Activated CD4-positive, CD25-positive, alpha-beta regulatory T cell treated with anti-CD3 and anti-CD28 coated beads, Interleukin-2, amount 50 U/mL, for 24 hours (primary cell): ENCODE results near the gene KIAA0232.

Source experiments
- ATAC-seq, 2 donors: fragments of 150-1000 bp; cut with Tn5 transposase; one replicate each; pipeline ENCODE4 v1.10.0; 2021; ENCODE audit warnings: mild to moderate bottlenecking in 1 of 2, moderate library complexity in 1 of 2

The KIAA0232 gene

GRCh38 chr4:6851431-6851830 lies 68.9 kb downstream of the KIAA0232 start:
- ATAC-seq, result no peak

- ATAC-seq, result no peak
Measured at GRCh38 chr4:6851962-6852361, 69.4 kb downstream of the KIAA0232 start.

DNA sequence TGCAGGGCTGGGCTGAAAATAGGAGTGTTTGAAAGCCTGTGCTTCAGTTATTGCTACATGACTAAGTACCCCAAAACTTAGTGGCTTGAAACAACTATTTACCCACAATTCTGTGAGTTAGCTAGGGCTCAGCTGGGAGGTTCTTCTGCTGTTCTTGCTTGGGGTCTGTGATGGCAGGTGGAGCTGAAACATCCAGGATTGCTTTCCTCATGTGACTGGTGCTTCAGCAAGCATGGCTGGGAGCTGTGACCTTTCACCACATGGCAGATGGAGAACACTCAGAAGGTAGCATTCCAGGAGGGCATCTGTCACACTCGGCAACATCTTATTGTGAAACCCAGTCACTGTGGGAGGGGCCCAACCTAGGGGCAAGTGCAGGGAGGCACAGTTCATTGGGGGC lies 70.1 kb downstream of the KIAA0232 start:
- no peak for ATAC-seq

DNA sequence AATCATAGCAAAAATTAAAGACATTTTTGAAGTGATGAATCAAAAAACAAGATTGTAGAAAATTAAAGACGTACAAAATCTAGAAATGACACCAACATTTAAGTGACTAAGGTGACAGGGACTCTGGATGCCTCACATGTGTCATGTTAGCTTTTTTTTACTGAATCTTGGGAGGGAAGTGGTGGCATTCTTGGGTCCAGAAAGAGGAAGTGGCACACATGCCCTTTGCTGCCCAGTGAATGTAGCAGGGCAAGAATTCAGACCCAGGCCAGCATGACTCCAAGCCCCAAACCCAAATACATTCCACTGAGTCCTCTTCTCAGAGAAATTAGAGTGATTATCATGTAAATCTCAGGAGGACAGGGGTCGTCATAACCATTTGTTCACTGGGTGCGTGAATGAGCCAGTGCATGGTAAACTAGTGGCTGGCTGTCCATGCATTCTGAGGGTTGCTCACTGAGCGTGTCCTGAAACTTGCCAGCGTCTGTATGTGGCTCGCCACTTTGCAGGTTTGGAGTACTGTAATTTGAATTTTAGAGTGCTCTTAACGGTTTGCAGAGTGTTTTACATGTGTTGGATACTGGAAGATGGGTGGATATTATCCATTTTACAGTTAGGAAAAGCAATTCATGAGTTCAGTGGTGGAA lies 71.7 kb downstream of the KIAA0232 start:
- no peak for ATAC-seq

GRCh38 chr4:6855692-6856297 lies 73.3 kb downstream of the KIAA0232 start:
- ATAC-seq, result peak; percentile 94 to 96

- ATAC-seq, result no peak
Measured at GRCh38 chr4:6856391-6856790, 73.9 kb downstream of the KIAA0232 start.

DNA sequence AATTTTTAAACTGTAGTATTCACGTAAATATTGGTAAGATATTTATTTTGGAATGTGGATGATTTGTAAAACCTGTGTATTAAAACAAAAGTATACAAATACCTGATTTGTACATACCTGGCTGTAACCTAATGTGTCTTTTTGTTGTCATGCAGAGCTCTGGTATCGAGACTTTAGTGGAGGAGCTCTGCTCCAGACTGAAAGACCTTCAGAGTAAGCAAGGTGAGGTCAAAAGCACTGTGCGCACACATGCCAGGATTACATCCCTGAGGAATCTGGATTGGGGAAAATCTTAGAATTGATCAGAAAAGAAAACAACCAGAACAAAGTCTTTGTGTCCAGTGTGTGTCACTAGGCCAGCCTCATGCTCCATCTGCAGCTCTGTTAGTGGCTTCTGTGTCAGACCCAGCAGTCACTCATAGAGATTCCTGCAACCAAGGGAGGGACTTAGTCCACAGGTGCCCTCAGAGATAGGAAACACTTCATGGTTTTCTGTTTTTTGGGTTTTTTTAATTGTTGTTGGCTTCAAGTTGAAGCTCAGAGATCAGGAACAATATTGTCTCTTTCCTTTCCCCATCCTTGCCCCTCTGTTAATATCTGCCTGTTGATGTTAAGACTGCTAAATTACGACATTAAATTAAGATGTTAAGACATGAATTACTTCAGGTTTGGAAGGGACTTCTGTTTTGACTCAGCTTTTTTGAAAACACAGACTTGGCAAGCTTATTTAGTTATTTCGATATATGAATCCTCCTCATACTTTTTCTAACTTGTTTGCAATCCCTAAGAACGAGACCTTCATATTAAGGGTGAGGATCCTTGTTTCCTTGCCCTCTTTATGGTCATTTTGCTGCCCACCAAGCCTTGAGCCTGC lies 74.7 kb downstream of the KIAA0232 start:
- no peak for ATAC-seq

GRCh38 chr4:6858997-6859396 lies 76.5 kb downstream of the KIAA0232 start:
- no peak for ATAC-seq

DNA sequence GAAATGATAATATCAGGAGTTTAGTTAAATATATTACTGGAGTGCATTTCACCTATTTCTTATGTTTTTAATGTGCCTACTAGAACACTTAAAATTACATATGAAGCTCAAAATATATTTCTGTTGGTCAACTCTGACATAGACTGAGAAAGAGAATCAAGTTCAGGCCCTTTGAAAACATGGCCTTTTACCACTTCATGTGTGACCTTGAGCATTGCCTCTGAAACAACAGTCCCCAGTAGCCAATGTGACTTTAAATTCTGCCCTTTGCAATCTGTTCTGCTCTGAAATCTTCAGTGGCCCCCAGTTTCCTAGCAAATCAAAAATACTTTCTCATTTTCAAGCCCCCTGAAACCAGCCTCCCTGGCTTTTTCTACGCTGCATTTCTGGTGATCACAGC lies 77.0 kb downstream of the KIAA0232 start:
- ATAC-seq, result no peak

- ATAC-seq, result no peak
Measured at GRCh38 chr4:6868386-6868785, 85.9 kb downstream of the KIAA0232 start.

- ATAC-seq, result no peak
Measured at GRCh38 chr4:6869944-6870343, 87.4 kb downstream of the KIAA0232 start.

- ATAC-seq, result no peak
Measured at GRCh38 chr4:6873291-6873690, 90.8 kb downstream of the KIAA0232 start.

DNA sequence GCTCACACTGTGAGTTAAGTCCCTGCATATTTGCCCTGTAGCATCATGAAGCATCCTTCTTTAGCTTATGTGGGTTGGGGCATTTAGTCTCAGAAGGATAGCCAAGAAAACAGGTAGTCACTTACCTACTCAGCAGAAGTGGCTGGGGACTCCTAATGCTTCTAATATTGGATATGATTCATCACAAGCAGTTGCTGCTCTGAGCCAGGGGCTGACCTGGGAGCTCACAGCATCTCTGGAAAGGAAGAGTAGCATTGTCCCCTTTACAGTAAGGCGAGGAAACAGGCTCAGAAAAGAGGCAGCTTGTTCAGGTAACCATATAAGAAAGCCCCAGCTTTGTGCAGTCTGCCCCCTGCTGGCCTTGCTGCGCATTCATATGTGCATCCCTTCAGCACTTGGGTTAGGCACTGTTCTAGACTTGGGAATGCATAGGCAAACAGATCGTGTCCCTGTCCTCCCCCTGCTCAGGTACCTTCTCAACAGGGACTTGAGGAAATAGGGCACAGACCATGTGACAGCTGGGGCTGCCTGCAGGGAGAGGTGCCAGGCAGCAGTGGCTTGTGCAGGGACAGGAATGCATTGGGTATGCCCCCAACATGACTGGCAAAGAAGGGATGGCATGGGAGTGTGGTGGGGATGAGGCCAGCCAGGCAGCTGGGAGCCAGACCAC lies 91.4 kb downstream of the KIAA0232 start:
- peak; percentile 87 to 88 for ATAC-seq

DNA sequence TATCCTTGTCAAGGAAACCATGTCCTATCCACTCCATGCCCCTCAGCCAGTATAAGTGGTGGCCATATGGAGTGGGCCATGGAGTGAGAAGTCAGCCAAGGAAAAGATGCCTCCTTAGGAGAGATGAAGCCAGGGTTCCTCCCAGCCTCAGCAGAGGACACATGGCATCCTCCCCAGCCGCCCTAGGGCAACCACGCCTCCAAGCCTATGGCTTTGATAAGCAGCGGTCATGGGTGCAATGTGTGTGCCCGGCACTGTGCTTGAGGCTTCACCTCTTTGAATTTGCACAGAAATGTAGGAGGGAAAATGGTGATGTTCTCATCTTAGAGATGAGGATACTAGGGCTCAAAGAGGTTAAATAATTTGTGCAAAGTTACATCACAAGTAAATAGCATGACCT lies 92.5 kb downstream of the KIAA0232 start:
- no peak for ATAC-seq

DNA sequence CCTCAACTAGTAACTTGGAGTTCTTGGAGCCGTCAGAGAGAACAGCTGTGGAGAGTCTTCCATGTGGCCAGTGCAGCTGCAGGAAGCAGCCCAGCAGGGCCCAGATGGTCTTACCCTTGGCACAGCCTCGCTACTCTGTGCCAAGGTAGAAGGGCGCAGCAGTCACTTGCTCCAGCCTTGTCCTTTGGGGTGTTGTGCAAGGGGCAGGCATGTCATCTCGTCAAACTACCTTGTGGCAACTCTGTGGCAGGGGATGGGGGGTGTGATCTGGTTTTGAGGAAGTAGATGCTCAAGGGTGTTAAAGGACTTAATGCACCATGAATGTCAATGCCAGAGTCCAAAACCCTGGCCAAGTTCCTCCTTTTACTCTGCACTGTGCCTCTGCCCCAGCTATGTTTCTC lies 92.9 kb downstream of the KIAA0232 start:
- no peak for ATAC-seq

- ATAC-seq, result no peak
Measured at GRCh38 chr4:6876440-6876839, 93.9 kb downstream of the KIAA0232 start.

GRCh38 chr4:6877067-6877466 lies 94.5 kb downstream of the KIAA0232 start:
- no peak for ATAC-seq

DNA sequence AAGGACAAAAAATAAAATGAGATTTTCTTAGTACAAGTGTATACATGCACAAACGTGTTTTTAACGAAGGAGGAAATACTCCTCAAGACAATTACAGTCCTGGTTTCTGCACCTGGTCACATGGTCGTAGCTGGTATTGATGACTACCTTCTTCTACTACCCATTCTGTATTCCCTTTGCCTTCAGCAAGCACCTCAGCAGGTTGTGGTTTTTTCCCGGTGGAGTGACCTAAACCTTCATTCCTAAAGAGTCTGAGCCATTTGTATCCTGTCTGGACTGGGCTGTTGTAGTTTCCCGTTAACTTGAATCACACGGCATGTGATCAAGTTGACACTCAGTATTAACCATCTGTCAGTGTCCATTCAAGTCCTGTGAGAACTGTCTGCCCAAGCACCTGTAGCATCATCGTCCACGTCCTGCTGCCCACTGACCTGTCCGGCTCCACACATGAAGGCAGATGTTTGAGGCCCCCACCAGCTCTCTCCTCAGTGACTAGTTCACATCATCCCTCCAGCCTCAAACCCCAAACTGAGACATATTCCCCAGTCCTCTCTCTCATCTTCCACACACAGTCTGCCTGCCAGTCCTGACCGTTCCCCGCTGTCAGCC lies 96.0 kb downstream of the KIAA0232 start:
- ATAC-seq, result no peak

- no peak for ATAC-seq
Measured at GRCh38 chr4:6880691-6881090, 98.2 kb downstream of the KIAA0232 start.

GRCh38 chr4:6881908-6882307 lies 99.4 kb downstream of the KIAA0232 start:
- ATAC-seq, result no peak

DNA sequence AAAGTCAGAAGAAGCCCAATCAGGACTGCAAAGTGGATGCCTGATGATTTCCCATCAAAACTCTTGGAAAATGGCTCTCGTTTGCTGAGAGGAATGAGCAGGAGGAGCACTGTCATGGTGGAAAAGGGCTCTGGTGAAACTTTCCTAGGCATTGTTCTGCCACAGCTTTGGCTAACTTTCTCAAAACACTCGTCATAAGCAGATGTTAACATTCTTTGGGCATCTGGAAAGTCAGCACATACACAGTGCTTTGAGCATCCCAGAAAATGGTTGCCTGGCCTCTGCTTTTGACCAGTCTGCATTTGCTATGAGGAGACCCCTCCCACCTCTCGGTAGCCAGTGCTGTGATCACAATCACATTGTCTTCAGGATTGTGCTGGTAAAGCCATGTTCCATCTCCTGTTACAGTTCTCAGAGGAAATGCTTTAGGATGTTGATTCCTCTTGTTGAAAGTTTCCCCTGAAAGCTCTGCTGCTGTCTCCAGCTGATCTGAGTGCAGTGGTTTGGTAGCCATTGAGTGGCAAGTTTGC lies 101.9 kb downstream of the KIAA0232 start:
- no peak for ATAC-seq

GRCh38 chr4:6885953-6886557 lies 103.5 kb downstream of the KIAA0232 start:
- ATAC-seq, result peak; percentile 53 to 56
